ENCODE measurements around the gene NDUFS8.
A peak's percentile ranks its signal among the peaks of the same experiment; 100 is the strongest.

Gene NDUFS8

DNA sequence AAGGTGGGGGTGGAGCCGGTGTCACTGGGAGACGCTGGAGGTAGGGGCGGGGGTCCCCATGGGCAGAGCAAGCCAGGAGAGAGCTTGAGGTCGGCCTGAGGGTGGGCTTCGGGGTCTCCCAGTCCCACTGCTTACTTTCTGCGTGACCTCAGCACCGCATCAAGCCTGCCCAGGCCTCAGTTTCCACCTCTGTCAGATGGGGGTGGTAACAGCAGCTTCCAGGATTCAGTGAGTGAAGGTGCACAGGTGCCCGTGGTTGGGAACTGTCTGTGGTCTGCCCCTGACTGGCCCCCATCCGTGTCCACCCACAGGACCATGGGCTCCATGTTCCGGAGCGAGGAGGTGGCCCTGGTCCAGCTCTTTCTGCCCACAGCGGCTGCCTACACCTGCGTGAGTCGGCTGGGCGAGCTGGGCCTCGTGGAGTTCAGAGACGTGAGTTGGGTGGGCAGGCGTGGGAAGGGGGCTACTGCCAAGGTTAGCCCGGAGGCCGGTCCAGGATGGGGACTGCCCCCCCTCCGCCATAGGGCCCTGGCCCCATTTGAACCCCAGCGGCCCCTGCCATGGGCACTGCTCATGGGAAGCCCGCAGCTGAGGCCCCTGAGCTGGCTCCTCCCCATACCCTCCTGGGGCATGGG is 10.6 kb downstream of the NDUFS8 start:
- Histone ChIP-seq H3K79me2 (ENCODE audit: insufficient read depth, low read depth) (peaks cover 12% of the 10 kb centered on the region; the same call in 1 of the 2 replicates), H3K4me2 (peak overlapping the region; percentile 99), H3K36me3 (ENCODE audit: insufficient read depth) (no peaks in the 10 kb centered on the region), H3K27me3 (ENCODE audit: insufficient read depth, low read depth) (no peaks in the 10 kb centered on the region), H3K9ac (peak overlapping the region; percentile 70), H3K4me3 (IDR thresholded peaks at IDR 0.05; ENCODE audit: insufficient read depth, low read depth, low read length) (no peak overlapping the region), H4K20me1 (ENCODE audit: insufficient read depth) (no peaks in the 10 kb centered on the region), H3K27ac (peak overlapping the region; percentile 73; the same call in 1 of the 2 replicates), H2AFZ (ENCODE audit: low read depth) (peak overlapping the region; percentile 70), H3K4me1 (ENCODE audit: low read depth, poor library complexity, severe bottlenecking) (peaks cover 39% of the 10 kb centered on the region)
- TF ChIP-seq, protein P1, sequence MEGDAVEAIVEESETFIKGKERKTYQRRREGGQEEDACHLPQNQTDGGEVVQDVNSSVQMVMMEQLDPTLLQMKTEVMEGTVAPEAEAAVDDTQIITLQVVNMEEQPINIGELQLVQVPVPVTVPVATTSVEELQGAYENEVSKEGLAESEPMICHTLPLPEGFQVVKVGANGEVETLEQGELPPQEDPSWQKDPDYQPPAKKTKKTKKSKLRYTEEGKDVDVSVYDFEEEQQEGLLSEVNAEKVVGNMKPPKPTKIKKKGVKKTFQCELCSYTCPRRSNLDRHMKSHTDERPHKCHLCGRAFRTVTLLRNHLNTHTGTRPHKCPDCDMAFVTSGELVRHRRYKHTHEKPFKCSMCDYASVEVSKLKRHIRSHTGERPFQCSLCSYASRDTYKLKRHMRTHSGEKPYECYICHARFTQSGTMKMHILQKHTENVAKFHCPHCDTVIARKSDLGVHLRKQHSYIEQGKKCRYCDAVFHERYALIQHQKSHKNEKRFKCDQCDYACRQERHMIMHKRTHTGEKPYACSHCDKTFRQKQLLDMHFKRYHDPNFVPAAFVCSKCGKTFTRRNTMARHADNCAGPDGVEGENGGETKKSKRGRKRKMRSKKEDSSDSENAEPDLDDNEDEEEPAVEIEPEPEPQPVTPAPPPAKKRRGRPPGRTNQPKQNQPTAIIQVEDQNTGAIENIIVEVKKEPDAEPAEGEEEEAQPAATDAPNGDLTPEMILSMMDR (conservative IDR thresholded peaks at IDR 0.05; ENCODE audit: low read depth, low read length), result no peak

DNA sequence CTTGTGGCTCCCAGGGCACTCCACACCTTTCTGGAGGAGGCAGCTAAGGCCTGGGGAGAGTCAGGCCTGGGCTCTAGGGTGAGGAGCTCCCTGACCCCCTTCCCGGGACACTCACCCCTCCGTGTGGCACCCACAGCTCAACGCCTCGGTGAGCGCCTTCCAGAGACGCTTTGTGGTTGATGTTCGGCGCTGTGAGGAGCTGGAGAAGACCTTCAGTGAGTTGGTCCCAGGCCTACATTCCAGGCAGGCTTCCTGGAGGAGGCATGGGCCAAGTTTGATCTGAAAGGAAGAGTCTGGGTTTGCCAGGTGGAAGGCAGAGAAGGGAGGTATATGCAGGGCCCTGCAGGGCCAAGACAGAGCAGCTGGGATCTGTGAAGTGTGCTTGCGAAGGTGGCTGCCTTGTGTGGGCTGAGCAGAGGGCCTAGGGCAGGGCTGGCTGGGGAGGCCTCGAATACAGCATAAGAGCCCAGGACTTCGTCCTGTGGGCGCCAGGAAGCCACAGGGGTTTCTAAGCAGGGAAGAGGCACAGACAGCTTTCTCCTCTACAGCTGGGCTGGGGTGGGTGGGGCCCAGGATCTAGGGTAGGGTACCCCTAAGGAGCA is 11.2 kb downstream of the NDUFS8 start:
- no peaks in the 10 kb centered on the region for H3K27me3 ChIP-seq (ENCODE audit: insufficient read depth, low read depth)
- H4K20me1 ChIP-seq (ENCODE audit: insufficient read depth), result no peaks in the 10 kb centered on the region
- H3K9ac ChIP-seq, result no peak overlapping the region
- no peak overlapping the region for H2AFZ ChIP-seq (ENCODE audit: low read depth)
- peaks cover 39% of the 10 kb centered on the region for H3K4me1 ChIP-seq (ENCODE audit: low read depth, poor library complexity, severe bottlenecking)
- no peaks in the 10 kb centered on the region for H3K36me3 ChIP-seq (ENCODE audit: insufficient read depth)
- H3K4me2 ChIP-seq, result peak overlapping the region; percentile 99; the same call in 1 of the 2 replicates
- H3K79me2 ChIP-seq (ENCODE audit: insufficient read depth, low read depth), result peaks cover 12% of the 10 kb centered on the region; the same call in 1 of the 2 replicates
- H3K27ac ChIP-seq, result peak overlapping the region; percentile 13; the same call in 1 of the 2 replicates
- no peak overlapping the region for H3K4me3 ChIP-seq (IDR thresholded peaks at IDR 0.05; ENCODE audit: insufficient read depth, low read depth, low read length)
- TF ChIP-seq, protein P1 (conservative IDR thresholded peaks at IDR 0.05; ENCODE audit: low read depth, low read length), result no peak

DNA sequence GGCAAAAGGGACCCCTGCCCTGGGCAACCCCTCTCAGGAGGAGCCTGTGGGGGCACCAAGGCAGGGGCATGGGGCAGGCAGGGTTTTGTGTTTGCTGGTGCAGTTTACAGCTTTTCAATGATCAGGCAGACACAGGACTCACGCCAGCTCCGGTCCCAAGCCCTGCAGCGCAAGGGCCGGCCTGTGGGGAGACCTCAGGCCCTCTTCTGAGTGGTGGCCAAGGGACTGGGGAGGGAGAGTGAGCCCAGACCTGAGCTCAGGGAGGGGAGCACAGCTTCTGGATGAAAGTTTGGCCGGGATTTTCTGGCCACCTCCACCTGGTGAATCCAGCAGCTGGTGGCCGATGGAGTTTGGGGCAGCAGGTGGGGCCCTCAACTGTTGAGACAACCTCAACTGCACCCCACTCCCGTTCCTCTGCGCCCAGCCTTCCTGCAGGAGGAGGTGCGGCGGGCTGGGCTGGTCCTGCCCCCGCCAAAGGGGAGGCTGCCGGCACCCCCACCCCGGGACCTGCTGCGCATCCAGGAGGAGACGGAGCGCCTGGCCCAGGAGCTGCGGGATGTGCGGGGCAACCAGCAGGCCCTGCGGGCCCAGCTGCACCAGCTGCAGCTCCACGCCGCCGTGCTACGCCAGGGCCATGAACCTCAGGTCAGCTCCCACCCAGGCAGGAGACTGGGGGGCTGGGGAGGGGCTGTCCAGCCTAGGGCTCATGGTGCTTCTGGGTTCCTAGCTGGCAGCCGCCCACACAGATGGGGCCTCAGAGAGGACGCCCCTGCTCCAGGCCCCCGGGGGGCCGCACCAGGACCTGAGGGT is 11.9 kb downstream of the NDUFS8 start:
- Histone ChIP-seq H3K9ac (no peak overlapping the region), H3K4me2 (no peak overlapping the region), H4K20me1 (ENCODE audit: insufficient read depth) (no peaks in the 10 kb centered on the region), H3K27ac (no peak overlapping the region; the same call in 1 of the 2 replicates), H3K27me3 (ENCODE audit: insufficient read depth, low read depth) (no peaks in the 10 kb centered on the region), H3K79me2 (ENCODE audit: insufficient read depth, low read depth) (peaks cover 12% of the 10 kb centered on the region; the same call in 1 of the 2 replicates), H3K36me3 (ENCODE audit: insufficient read depth) (no peaks in the 10 kb centered on the region), H3K4me1 (ENCODE audit: low read depth, poor library complexity, severe bottlenecking) (peaks cover 36% of the 10 kb centered on the region), H2AFZ (ENCODE audit: low read depth) (no peak overlapping the region), H3K4me3 (IDR thresholded peaks at IDR 0.05; ENCODE audit: insufficient read depth, low read depth, low read length) (no peak overlapping the region)
- TF ChIP-seq, protein P1 (conservative IDR thresholded peaks at IDR 0.05; ENCODE audit: low read depth, low read length), result no peak

DNA sequence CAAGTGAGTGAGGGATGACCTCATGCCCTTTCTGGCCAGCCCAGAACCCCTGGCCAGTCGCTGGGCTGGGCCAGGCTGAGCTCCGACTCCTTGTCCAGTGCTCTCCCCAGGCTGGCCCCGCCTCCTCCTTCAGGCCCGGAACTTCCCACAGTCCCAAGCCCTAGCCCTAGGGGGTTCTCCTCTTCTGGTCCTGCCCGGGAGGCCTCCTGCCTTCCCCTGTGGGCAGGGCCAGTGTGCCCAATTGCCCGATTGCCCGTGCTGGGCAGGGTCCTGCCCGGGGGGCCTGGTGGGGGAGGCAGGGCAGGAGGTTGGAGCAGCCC is 12.5 kb downstream of the NDUFS8 start:
- Histone ChIP-seq H2AFZ (ENCODE audit: low read depth) (no peak overlapping the region), H4K20me1 (ENCODE audit: insufficient read depth) (no peaks in the 10 kb centered on the region), H3K4me3 (IDR thresholded peaks at IDR 0.05; ENCODE audit: insufficient read depth, low read depth, low read length) (no peak overlapping the region), H3K9ac (no peak overlapping the region), H3K36me3 (ENCODE audit: insufficient read depth) (no peaks in the 10 kb centered on the region), H3K4me2 (no peak overlapping the region), H3K79me2 (ENCODE audit: insufficient read depth, low read depth) (peaks cover 12% of the 10 kb centered on the region; the same call in 1 of the 2 replicates), H3K27ac (no peak overlapping the region), H3K4me1 (ENCODE audit: low read depth, poor library complexity, severe bottlenecking) (peaks cover 32% of the 10 kb centered on the region), H3K27me3 (ENCODE audit: insufficient read depth, low read depth) (no peaks in the 10 kb centered on the region)
- TF ChIP-seq, protein P1 (conservative IDR thresholded peaks at IDR 0.05; ENCODE audit: low read depth, low read length), result no peak

Data from KMS-11 (cell line).